Astrocyte (in vitro differentiated cells and primary cell): ENCODE results near the gene EEF1AKMT1. TPM values are rescaled to one million over a fixed set of nuclear protein-coding genes. Genes with fewer than 3 reads are reported as not detected.

Experiments used
- DNase-seq: peaks from one replicate; pipeline ENCODE4 v3.0.0-alpha.2; 2010; ENCODE audit warnings: low read depth
- FAIRE-seq: peaks from 2 replicates; lab custom pipeline; 2011; peaks lifted over from hg19 to GRCh38; lab: Jason Lieb, UNC
- H2AFZ ChIP-seq: 2 replicates; pipeline ENCODE4 v1.6.0; 2012; ENCODE audit warnings: low read depth, low read length, inconsistent platforms
- H3K27ac ChIP-seq: 2 replicates; pipeline ENCODE4 v1.5.1; 2011; ENCODE audit warnings: low read depth, low read length, inconsistent platforms
- H3K27me3 ChIP-seq: 2 replicates; pipeline ENCODE4 v1.6.0; 2011; ENCODE audit warnings: low read length, inconsistent platforms; ENCODE audit not compliant: insufficient read depth
- H3K36me3 ChIP-seq: 2 replicates; pipeline ENCODE4 v1.5.1; 2011; ENCODE audit warnings: low read length, inconsistent platforms; ENCODE audit not compliant: insufficient read depth
- H3K4me1 ChIP-seq: 2 replicates; pipeline ENCODE4 v1.5.1; 2011; ENCODE audit warnings: low read length, inconsistent platforms; ENCODE audit not compliant: insufficient read depth
- H3K4me2 ChIP-seq: 2 replicates; pipeline ENCODE4 v1.6.0; 2012; ENCODE audit warnings: low read length, inconsistent platforms
- H3K4me3 ChIP-seq: 2 replicates; pipeline ENCODE4 v1.5.1; 2011; ENCODE audit warnings: low read depth, mild to moderate bottlenecking, low read length, inconsistent platforms; ENCODE audit not compliant: insufficient read depth
- H3K79me2 ChIP-seq: 2 replicates; pipeline ENCODE4 v1.6.0; 2012; ENCODE audit warnings: mild to moderate bottlenecking, low read length, inconsistent platforms; ENCODE audit not compliant: insufficient read depth
- H3K9ac ChIP-seq: 2 replicates; pipeline ENCODE4 v1.6.0; 2012; ENCODE audit warnings: mild to moderate bottlenecking, low read length, inconsistent platforms
- H3K9me3 ChIP-seq: 2 replicates; pipeline ENCODE4 v1.5.1; 2012; ENCODE audit warnings: low read depth, mild to moderate bottlenecking, low read length, inconsistent platforms; ENCODE audit not compliant: insufficient read depth
- H4K20me1 ChIP-seq: 2 replicates; pipeline ENCODE4 v1.6.0; 2012; ENCODE audit warnings: low read length, inconsistent platforms; ENCODE audit not compliant: insufficient read depth
- H3K27ac Mint-ChIP-seq: one replicate; pipeline ENCODE4 v1.8.0; 2021; ENCODE audit warnings: mild to moderate bottlenecking, mixed read lengths; ENCODE audit not compliant: unreplicated experiment
- H3K27me3 Mint-ChIP-seq: one replicate; pipeline ENCODE4 v1.8.0; 2021; ENCODE audit warnings: low read depth, mixed read lengths; ENCODE audit not compliant: unreplicated experiment
- H3K36me3 Mint-ChIP-seq: one replicate; pipeline ENCODE4 v1.8.0; 2021; ENCODE audit warnings: low read depth, mixed read lengths; ENCODE audit not compliant: unreplicated experiment
- H3K4me1 Mint-ChIP-seq: one replicate; pipeline ENCODE4 v1.8.0; 2021; ENCODE audit warnings: low read depth, mixed read lengths; ENCODE audit not compliant: unreplicated experiment
- H3K4me3 Mint-ChIP-seq: one replicate; pipeline ENCODE4 v1.8.0; 2021; ENCODE audit warnings: mild to moderate bottlenecking, moderate library complexity, mixed read lengths; ENCODE audit not compliant: unreplicated experiment
- H3K9me3 Mint-ChIP-seq: one replicate; pipeline ENCODE4 v1.8.0; 2021; ENCODE audit warnings: mild to moderate bottlenecking, mixed read lengths; ENCODE audit not compliant: unreplicated experiment
- EZH2 ChIP-seq: IDR thresholded peaks from 2 replicates; pipeline ENCODE4 v1.6.1; 2012; ENCODE audit warnings: mild to moderate bottlenecking, low read length, inconsistent platforms; ENCODE audit not compliant: insufficient read depth
- total RNA-seq: library from RNA; stranded (reverse); gene quantifications from 2 replicates; pipeline ENCODE4 v1.2.1, GENCODE V29; 2021
- TF ChIP-seq, protein P1 (sequence below): IDR thresholded peaks from 2 replicates; pipeline ENCODE4 v1.5.1; 2011; ENCODE audit warnings: low read depth, mild to moderate bottlenecking, inconsistent platforms, low read length, moderate library complexity; ENCODE audit not compliant: insufficient read depth

EEF1AKMT1 gene
- total RNA-seq, 1 donor from 2014 or later: 6.7 TPM

- TF ChIP-seq, protein P1, sequence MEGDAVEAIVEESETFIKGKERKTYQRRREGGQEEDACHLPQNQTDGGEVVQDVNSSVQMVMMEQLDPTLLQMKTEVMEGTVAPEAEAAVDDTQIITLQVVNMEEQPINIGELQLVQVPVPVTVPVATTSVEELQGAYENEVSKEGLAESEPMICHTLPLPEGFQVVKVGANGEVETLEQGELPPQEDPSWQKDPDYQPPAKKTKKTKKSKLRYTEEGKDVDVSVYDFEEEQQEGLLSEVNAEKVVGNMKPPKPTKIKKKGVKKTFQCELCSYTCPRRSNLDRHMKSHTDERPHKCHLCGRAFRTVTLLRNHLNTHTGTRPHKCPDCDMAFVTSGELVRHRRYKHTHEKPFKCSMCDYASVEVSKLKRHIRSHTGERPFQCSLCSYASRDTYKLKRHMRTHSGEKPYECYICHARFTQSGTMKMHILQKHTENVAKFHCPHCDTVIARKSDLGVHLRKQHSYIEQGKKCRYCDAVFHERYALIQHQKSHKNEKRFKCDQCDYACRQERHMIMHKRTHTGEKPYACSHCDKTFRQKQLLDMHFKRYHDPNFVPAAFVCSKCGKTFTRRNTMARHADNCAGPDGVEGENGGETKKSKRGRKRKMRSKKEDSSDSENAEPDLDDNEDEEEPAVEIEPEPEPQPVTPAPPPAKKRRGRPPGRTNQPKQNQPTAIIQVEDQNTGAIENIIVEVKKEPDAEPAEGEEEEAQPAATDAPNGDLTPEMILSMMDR: no peak
- TF ChIP-seq EZH2: no peak
- Mint-ChIP-seq H3K4me1 (peaks cover 4% of the 10 kb centered on the region), H3K4me3 (no peak overlapping the region), H3K9me3 (no peaks in the 10 kb centered on the region), H3K27me3 (no peaks in the 10 kb centered on the region), H3K36me3 (peaks cover 3% of the 10 kb centered on the region), H3K27ac (no peak overlapping the region)
- DNase-seq (no peak), FAIRE-seq (no peak)
- Histone ChIP-seq H2AFZ (no peak overlapping the region), H3K9me3 (no peaks in the 10 kb centered on the region), H3K27me3 (no peaks in the 10 kb centered on the region), H3K27ac (no peak overlapping the region), H4K20me1 (no peaks in the 10 kb centered on the region), H3K9ac (no peak overlapping the region), H3K4me3 (no peak overlapping the region), H3K36me3 (no peaks in the 10 kb centered on the region), H3K79me2 (peaks cover 14% of the 10 kb centered on the region), H3K4me1 (peaks cover 9% of the 10 kb centered on the region), H3K4me2 (no peak overlapping the region)
Observed at GRCh38 chr13:20776751-20777150, 3.0 kb upstream of the EEF1AKMT1 start.

GRCh38 chr13:20775961-20776360 lies 2.2 kb upstream of the EEF1AKMT1 start:
- H3K4me3 Mint-ChIP-seq: no peak overlapping the region
- H3K36me3 Mint-ChIP-seq: peaks cover 6% of the 10 kb centered on the region
- Histone ChIP-seq H3K4me3 (no peak overlapping the region), H2AFZ (no peak overlapping the region), H3K27ac (no peak overlapping the region), H3K4me1 (peaks cover 9% of the 10 kb centered on the region), H3K36me3 (no peaks in the 10 kb centered on the region), H3K27me3 (no peaks in the 10 kb centered on the region), H3K9me3 (no peaks in the 10 kb centered on the region), H4K20me1 (no peaks in the 10 kb centered on the region), H3K9ac (no peak overlapping the region), H3K79me2 (peaks cover 14% of the 10 kb centered on the region), H3K4me2 (no peak overlapping the region)
- H3K4me1 Mint-ChIP-seq: peaks cover 4% of the 10 kb centered on the region
- no peaks in the 10 kb centered on the region for H3K9me3 Mint-ChIP-seq
- no peak overlapping the region for H3K27ac Mint-ChIP-seq
- DNase-seq: no peak
- no peak for FAIRE-seq
- no peaks in the 10 kb centered on the region for H3K27me3 Mint-ChIP-seq
- TF ChIP-seq, protein P1: no peak
- no peak for TF ChIP-seq EZH2

- Histone ChIP-seq H3K4me3 (no peak overlapping the region), H4K20me1 (no peaks in the 10 kb centered on the region), H3K27ac (no peak overlapping the region), H2AFZ (no peak overlapping the region), H3K4me1 (peaks cover 9% of the 10 kb centered on the region), H3K4me2 (no peak overlapping the region), H3K79me2 (peaks cover 14% of the 10 kb centered on the region), H3K9ac (no peak overlapping the region), H3K9me3 (no peaks in the 10 kb centered on the region), H3K27me3 (no peaks in the 10 kb centered on the region), H3K36me3 (no peaks in the 10 kb centered on the region)
- H3K27ac Mint-ChIP-seq: no peak overlapping the region
- no peaks in the 10 kb centered on the region for H3K27me3 Mint-ChIP-seq
- no peak overlapping the region for H3K4me3 Mint-ChIP-seq
- DNase-seq (no peak), FAIRE-seq (no peak)
- H3K9me3 Mint-ChIP-seq: peaks cover 4% of the 10 kb centered on the region
- H3K36me3 Mint-ChIP-seq: peaks cover 7% of the 10 kb centered on the region
- TF ChIP-seq EZH2: no peak
- TF ChIP-seq, protein P1: no peak
- peaks cover 4% of the 10 kb centered on the region for H3K4me1 Mint-ChIP-seq
Observed at GRCh38 chr13:20774746-20775145, 985 bp upstream of the EEF1AKMT1 start.
